Aorta (tissue), 5 donors: ENCODE measurements around the gene MRPS6. TPM values are rescaled to one million over a fixed set of nuclear protein-coding genes. Genes with fewer than 3 reads are reported as not detected.

Experiments used
- ATAC-seq: fragments of 200-7000 bp; cut with Tn5 transposase; one replicate; pipeline ENCODE4 v1.9.1; 2022; ENCODE audit warnings: moderate library complexity; ENCODE audit not compliant: low FRiP score
- DNase-seq, 2 donors: peaks; one replicate each; pipeline ENCODE4 v3.0.0-alpha.2; 2020
- H3K27ac ChIP-seq, 2 donors: one replicate each; pipeline ENCODE4 v1.5.1; 2013; ENCODE audit warnings: low read length in 2 of 2, mild to moderate bottlenecking in 2 of 2, moderate library complexity in 2 of 2, control low read depth in 1 of 2, inconsistent platforms in 1 of 2, low read depth in 1 of 2
- H3K27me3 ChIP-seq, 2 donors: one replicate each; pipeline ENCODE4 v1.6.1; 2013; ENCODE audit warnings: control low read depth in 1 of 2, low read length in 1 of 2, mild to moderate bottlenecking in 1 of 2, moderate library complexity in 1 of 2; ENCODE audit not compliant: insufficient read depth in 2 of 2, control insufficient read depth in 1 of 2
- H3K36me3 ChIP-seq, 2 donors: one replicate each; pipeline ENCODE4 v1.6.1; 2013; ENCODE audit warnings: control low read depth in 1 of 2, low read length in 1 of 2, mild to moderate bottlenecking in 1 of 2; ENCODE audit not compliant: insufficient read depth in 2 of 2, control insufficient read depth in 1 of 2
- H3K4me1 ChIP-seq, 2 donors: one replicate each; pipeline ENCODE4 v1.6.1; 2013; ENCODE audit warnings: low read length in 2 of 2, control low read depth in 1 of 2, mild to moderate bottlenecking in 1 of 2, moderate library complexity in 1 of 2; ENCODE audit not compliant: insufficient read depth in 2 of 2, control insufficient read depth in 1 of 2
- H3K4me3 ChIP-seq, 2 donors: one replicate each; pipeline ENCODE4 v1.5.1; 2013; ENCODE audit warnings: low read length in 2 of 2, control low read depth in 1 of 2, mild to moderate bottlenecking in 1 of 2
- H3K9me3 ChIP-seq: one replicate; pipeline ENCODE4 v1.6.1; 2013; ENCODE audit warnings: mild to moderate bottlenecking, low read length; ENCODE audit not compliant: control insufficient read depth
- WGBS, 2 donors: extraction: QIAGEN DNeasy Blood & Tissue Kit; methylation state at CpG; one replicate each; pipeline ENCODE4 v1.1.7; 2013; 5-methylcytosine and 5-hydroxymethylcytosine counted together
- intact Hi-C, 2 donors: fragments of 100-400 bp; cut with DNase I; formaldehyde crosslinking; loops; one replicate each; pipeline versions ENCODE4 v1.14.2 to v1.15.0; 2022
- long read RNA-seq, 2 donors: library from polyadenylated mRNA; unstranded; transcript quantifications; one replicate each; pipeline ENCODE4 v2.0.0, GENCODE V29; 2020 to 2021
- polyA plus RNA-seq, 2 donors: library from polyadenylated mRNA; stranded (reverse); fragments of 200-250 nt; gene quantifications; one replicate each; pipeline ENCODE4 v1.2.3, GENCODE V29; 2013
- total RNA-seq, 2 donors: library from RNA; stranded (reverse); fragmentation: NEBNext Ultra II Directional; extraction: Animal tissue kit (Norgen Biotek cat#: 25700); gene quantifications; one replicate each; pipeline ENCODE4 v1.2.1, GENCODE V29; 2021
- donor health status: healthy with polysubstance abuse.
- donor health status: Bipolar disorder and iron deficiency.
- donor health status: DM: no; HTN: no; CAD: no.
- donor health status: DM: no; HTN: no; CAD: no.
- donor health status: DM: yes; HTN: yes; CAD: no.

MRPS6 gene
- total RNA-seq (100 to 1,000 TPM in 1 of 2 donors, 10 to 100 TPM in 1; 78.4 to 137 TPM), polyA plus RNA-seq (100 to 1,000 TPM in 1 of 2 donors, 10 to 100 TPM in 1; 84.2 to 128 TPM)
- long read RNA-seq, donor 1, transcript MRPS6-201 (3 exons, 990 nt) = major isoform, 113 of 132 reads
- long read RNA-seq, donor 1, partial matches to known transcripts = 2 of 132 reads
- long read RNA-seq, donor 1, other reads (novel, unspliced or antisense) = 13 of 132 reads
- long read RNA-seq, donor 2, transcript MRPS6-201 (3 exons, 990 nt) = major isoform, 82 of 116 reads
- long read RNA-seq, donor 2, partial matches to known transcripts = 2 of 116 reads
- long read RNA-seq, donor 2, other reads (novel, unspliced or antisense) = 29 of 116 reads

DNA sequence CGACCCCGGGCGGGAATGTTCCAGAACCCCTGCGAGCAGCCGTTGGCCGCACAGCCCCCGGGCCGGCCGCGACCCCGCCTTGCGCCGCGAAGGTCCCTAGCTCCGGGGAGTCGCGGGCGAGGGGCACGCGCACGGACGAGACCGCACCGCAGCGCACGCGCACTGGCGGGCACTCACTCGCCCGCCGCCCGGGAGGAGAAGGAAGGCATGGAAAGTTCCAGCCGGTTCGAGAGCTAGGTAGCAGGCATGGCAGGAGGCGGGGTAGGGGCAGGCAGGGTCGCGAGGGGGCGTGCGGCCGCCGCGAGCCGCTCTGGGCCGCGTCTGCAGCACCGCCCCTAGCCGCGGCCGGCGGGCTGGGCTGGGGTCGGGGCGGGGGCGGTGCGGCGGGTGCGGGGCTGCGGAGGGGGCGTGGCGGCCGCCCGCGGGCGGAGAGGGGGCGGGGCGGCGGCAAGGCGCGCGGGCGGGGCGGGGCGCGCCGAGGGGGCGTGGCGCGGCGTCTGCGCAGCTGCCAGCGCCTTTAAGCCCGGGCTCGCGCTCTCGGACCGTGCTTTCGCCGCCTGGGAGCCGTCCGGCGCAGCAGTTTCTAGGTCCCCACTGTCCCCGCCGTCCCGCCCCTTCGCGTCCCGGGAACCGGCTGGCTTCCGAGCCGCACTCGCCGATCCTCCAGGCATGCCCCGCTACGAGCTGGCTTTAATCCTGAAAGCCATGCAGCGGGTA lies at the start of gene MRPS6, which contains the start of gene SLC5A3:
Gene MRPS6, plus strand, starts transcription at position 547 of the 717 bp plus-strand sequence. Its CDS starts 123 bp downstream, at position 670.
Gene SLC5A3, plus strand, starts transcription at position 547 of the 717 bp plus-strand sequence. CDS start 21,621 bp downstream, outside the sequence.
- Histone ChIP-seq H3K27ac (peak within 1 kb of the TSS; percentile 63 to 96), H3K4me1 (peaks cover 0 to 3% of the 10 kb centered on the region in 2 donors), H3K36me3 (no peaks in the 10 kb centered on the region), H3K27me3 (no peaks in the 10 kb centered on the region), H3K9me3 (no peaks in the 10 kb centered on the region), H3K4me3 (peak within 1 kb of the TSS; percentile 93 to 100)
- WGBS, 2 donors = 0 to 1% methylated on average over 39 to 104 of the region's 104 CpGs
- DNase-seq (peak; percentile 91 to 94), ATAC-seq (peak; percentile 91)
- intact Hi-C loops = loop anchor here (5.0 to 10.0 kb wide), 3 partner anchors 52 to 274 kb away; no protein-coding TSS in a partner anchor

- H3K27ac ChIP-seq = no peak overlapping the region
- H3K4me1 ChIP-seq = peaks cover 0 to 3% of the 10 kb centered on the region in 2 donors
- no peaks in the 10 kb centered on the region for H3K36me3 ChIP-seq
- H3K27me3 ChIP-seq = no peaks in the 10 kb centered on the region
- intact Hi-C loops = no loop called here
- no peak for DNase-seq
- no peaks in the 10 kb centered on the region for H3K9me3 ChIP-seq
- no peak overlapping the region for H3K4me3 ChIP-seq
- WGBS, 2 donors = 79 to 80% methylated on average over 8 of the region's 8 CpGs
- ATAC-seq = no peak
Measured at GRCh38 chr21:34023691-34024373, 49.5 kb upstream of the MRPS6 start.

- intact Hi-C loops = no loop called here
- ATAC-seq (no peak), DNase-seq (no peak)
- Histone ChIP-seq H3K9me3 (no peaks in the 10 kb centered on the region), H3K4me1 (peaks cover 0 to 3% of the 10 kb centered on the region in 2 donors), H3K36me3 (no peaks in the 10 kb centered on the region), H3K27me3 (no peaks in the 10 kb centered on the region), H3K27ac (no peak overlapping the region), H3K4me3 (no peak overlapping the region)
- 97 to 99% methylated on average over 3 of the region's 3 CpGs for WGBS, 2 donors
Measured at GRCh38 chr21:34024374-34024693, 49.0 kb upstream of the MRPS6 start.

DNA sequence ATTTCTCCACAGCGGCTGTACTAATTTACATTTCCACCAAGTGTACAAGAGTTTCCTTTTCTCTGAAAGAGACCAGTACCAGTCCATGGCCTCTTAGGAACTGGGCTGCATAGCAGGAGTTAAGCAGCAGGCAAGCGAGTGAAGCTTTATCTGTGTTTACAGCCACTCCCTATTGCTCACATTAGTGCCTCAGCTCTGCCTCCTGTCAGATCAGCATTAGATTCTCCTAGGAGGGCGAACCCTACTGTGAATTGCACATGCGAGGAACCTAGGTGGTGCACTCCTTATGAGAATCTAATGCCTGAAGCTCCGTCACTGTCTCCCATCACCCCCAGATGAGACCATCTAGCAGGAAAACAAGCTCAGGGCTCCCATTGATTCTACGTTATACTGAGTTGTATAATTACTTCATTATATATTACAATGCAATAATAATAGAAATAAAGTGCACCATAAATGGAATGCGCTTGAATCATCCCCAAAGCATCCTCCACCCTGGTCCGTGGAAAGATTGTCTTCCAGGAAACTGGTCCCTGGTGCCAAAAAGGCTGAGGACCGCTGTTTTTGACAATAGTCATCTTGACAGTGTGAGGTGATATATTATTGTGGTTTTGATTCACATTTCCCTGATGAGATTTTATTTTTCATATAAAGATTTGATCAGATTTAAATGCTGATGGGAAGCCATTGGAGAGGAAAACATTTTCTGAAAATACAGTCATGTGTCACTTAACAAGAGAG lies 45.5 kb upstream of the MRPS6 start:
- DNase-seq = no peak
- no peaks in the 10 kb centered on the region for H3K27me3 ChIP-seq
- intact Hi-C loops = no loop called here
- 75 to 82% methylated on average over 9 of the region's 9 CpGs for WGBS, 2 donors
- no peak overlapping the region for H3K27ac ChIP-seq
- no peaks in the 10 kb centered on the region for H3K36me3 ChIP-seq
- ATAC-seq = no peak
- no peaks in the 10 kb centered on the region for H3K9me3 ChIP-seq
- no peak overlapping the region for H3K4me3 ChIP-seq
- no peaks in the 10 kb centered on the region for H3K4me1 ChIP-seq

GRCh38 chr21:34029743-34030528 lies 43.4 kb upstream of the MRPS6 start:
- intact Hi-C loops = no loop called here

GRCh38 chr21:34031835-34032370 lies 41.5 kb upstream of the MRPS6 start:
- ATAC-seq (no peak), DNase-seq (no peak)
- Histone ChIP-seq H3K4me1 (no peaks in the 10 kb centered on the region), H3K36me3 (no peaks in the 10 kb centered on the region), H3K4me3 (no peak overlapping the region), H3K27me3 (no peaks in the 10 kb centered on the region), H3K27ac (no peak overlapping the region), H3K9me3 (no peaks in the 10 kb centered on the region)
- intact Hi-C loops = no loop called here
- WGBS, 2 donors = 91 to 92% methylated on average over 11 of the region's 11 CpGs

More at GRCh38 chr21:34029743-34030528, 43.4 kb upstream of the MRPS6 start:
- Histone ChIP-seq H3K27me3 (no peaks in the 10 kb centered on the region), H3K27ac (no peak overlapping the region), H3K4me1 (no peaks in the 10 kb centered on the region), H3K4me3 (no peak overlapping the region), H3K9me3 (no peaks in the 10 kb centered on the region), H3K36me3 (no peaks in the 10 kb centered on the region)
- ATAC-seq (peak; percentile 67), DNase-seq (peak in 1 of 2 donors; percentile 53)
- 38 to 51% methylated on average over 13 of the region's 13 CpGs for WGBS, 2 donors

GRCh38 chr21:34034369-34035014 lies 38.9 kb upstream of the MRPS6 start:
- Histone ChIP-seq H3K27me3 (no peaks in the 10 kb centered on the region), H3K27ac (no peak overlapping the region), H3K4me3 (no peak overlapping the region), H3K36me3 (no peaks in the 10 kb centered on the region), H3K9me3 (no peaks in the 10 kb centered on the region), H3K4me1 (no peaks in the 10 kb centered on the region)
- WGBS, 2 donors = 67 to 68% methylated on average over 8 of the region's 8 CpGs
- DNase-seq (no peak), ATAC-seq (no peak)
- intact Hi-C loops = no loop called here
